ENCODE results near the gene EMP3.

DNA sequence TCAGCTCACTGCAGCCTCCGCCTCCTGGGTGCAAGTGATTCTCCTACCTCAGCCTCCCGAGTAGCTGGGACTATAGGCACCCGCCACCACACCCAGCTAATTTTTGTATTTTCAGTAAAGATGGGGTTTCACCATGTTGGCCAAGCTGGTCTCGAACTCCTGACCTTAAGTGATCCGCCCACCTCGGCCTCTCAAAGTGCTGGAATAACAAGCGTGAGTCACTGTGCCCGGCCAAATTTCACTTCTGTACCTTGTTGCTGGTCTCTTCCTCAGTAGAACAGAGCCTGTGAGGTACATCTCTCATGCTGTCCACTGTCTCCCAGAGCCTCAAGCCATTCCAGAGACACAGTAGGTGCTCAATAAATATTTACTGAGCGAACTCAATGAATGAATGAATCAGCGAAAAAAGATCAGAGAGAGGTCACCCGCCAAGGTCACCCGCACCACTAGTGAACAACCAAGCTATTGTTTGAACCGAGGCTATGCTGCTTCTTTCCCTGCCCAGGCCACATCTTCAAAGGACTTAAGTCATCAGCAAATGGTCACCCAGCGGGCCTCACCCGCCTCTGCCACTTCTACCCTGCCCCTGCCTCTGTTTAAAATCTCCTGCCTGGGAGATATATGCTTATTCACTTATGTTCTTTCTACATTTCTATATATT is 29.1 kb downstream of the EMP3 start:
- TF ChIP-seq, protein P1, sequence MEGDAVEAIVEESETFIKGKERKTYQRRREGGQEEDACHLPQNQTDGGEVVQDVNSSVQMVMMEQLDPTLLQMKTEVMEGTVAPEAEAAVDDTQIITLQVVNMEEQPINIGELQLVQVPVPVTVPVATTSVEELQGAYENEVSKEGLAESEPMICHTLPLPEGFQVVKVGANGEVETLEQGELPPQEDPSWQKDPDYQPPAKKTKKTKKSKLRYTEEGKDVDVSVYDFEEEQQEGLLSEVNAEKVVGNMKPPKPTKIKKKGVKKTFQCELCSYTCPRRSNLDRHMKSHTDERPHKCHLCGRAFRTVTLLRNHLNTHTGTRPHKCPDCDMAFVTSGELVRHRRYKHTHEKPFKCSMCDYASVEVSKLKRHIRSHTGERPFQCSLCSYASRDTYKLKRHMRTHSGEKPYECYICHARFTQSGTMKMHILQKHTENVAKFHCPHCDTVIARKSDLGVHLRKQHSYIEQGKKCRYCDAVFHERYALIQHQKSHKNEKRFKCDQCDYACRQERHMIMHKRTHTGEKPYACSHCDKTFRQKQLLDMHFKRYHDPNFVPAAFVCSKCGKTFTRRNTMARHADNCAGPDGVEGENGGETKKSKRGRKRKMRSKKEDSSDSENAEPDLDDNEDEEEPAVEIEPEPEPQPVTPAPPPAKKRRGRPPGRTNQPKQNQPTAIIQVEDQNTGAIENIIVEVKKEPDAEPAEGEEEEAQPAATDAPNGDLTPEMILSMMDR (IDR thresholded peaks at IDR 0.05): no peak
- TF ChIP-seq POLR2AphosphoS5 (IDR thresholded peaks at IDR 0.05): no peak

All from breast epithelium (tissue), 3 donors.